NK-92 treated with Interleukin-12 subunit alpha and Interleukin-12 subunit beta, amount 100 ng/mL, for 24 hours (cell line): ENCODE measurements around the gene DHDDS.
"Not testable (repeated sequence)": the region's sequence is repeated elsewhere in the genome, so short reads cannot be mapped to it uniquely, and the experiment has no call there.

Experiments
- DNase-seq: peaks from one replicate; lab custom pipeline; 2025; lab: John Stamatoyannopoulos, UW

DHDDS gene, protein sequence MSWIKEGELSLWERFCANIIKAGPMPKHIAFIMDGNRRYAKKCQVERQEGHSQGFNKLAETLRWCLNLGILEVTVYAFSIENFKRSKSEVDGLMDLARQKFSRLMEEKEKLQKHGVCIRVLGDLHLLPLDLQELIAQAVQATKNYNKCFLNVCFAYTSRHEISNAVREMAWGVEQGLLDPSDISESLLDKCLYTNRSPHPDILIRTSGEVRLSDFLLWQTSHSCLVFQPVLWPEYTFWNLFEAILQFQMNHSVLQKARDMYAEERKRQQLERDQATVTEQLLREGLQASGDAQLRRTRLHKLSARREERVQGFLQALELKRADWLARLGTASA

DNA sequence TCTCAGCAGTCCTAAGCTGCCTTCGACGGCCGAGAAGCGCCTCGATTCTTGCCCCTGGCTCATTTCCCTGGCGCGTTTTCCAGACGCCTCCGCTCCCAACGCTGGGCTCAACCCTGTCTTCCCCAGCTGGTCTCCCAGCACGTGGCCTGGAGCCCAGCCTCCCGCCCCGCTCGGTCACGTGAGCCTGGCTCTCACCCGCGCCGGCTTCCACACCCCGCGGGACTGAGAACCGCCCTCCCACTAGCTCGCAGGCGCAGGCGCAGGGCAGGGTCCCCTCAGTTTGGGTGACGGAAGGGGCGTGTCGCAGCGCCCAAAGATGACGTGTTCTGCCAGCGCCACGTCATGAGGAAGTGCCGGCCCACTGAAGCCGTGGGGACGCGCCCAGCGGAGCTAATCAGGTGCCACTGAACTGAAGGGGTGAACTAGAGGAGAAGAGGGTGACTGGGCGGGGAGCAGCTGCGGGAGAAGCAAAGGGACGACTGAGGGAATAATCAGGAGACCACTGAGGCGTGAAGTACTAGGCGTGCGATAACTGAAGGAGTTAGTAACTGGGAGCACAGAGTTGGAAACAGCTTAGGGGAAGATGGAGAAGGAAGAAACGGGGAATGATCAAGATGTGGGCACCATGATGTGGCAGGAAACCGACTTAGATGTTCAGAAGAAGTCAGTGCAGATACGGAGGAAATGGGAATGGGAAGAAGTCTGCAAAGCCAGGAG lies at the start of gene DHDDS:
Gene DHDDS, plus strand, starts transcription at position 343 of the 717 bp plus-strand sequence. CDS start 625 bp downstream, outside the sequence.
- peak; percentile 98 for DNase-seq

DNA sequence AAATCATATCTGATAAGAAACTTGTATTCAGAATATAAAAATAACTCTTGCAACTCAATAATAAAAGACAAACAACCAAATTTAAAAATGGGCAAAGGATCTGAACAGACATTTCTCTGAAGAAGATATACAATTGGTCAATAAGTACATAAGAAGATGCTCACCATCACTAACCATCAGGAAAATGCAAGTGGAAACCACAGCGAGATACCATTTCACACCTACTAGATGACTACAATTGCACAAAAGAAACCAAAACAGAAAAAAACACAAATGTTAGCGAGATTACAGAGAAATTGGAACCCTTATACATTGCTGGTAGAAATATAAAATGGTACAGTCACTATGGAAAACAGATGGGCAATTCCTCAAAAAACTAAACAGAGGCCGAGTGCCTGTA lies 48.0 kb upstream of the DHDDS start:
- no peak for DNase-seq

DNA sequence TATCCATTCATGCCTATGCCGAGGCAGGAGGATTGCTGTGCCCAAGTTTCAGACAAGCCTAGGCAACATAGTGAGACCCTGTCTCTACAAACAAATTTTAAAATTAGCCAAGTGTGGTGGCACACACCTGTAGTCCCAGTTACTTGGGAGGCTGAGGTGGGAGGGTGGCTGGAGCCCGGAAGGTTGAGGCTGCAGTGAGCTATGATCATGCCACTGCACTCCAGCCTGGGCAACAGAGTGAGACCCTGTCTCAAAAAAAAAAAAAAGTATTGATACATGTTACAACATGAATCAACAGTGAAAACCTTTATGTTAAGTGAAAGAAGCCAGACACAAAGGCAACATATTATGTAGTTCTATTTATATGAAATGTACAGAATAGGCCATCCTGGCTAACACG lies 47.1 kb upstream of the DHDDS start:
- not testable (repeated sequence) for DNase-seq

DNA sequence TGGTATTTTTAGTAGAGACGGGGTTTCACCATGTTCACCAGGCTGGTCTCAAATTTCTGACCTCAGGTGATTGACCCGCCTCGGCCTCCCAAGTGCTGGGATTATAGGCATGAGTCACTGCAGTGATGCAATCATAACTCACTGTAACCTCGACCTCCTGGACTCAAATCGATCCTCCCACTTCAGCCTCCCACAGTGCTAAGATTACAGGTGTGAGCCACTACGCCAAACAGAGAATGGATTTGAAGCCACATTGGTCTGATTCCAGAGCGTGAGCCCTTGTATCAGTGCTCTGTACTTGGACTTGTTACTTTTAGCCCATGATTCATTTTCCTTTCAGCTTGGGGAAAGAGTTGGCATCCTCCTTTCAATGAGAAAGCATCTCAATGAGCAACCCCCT lies 44.7 kb upstream of the DHDDS start:
- DNase-seq = no peak

DNA sequence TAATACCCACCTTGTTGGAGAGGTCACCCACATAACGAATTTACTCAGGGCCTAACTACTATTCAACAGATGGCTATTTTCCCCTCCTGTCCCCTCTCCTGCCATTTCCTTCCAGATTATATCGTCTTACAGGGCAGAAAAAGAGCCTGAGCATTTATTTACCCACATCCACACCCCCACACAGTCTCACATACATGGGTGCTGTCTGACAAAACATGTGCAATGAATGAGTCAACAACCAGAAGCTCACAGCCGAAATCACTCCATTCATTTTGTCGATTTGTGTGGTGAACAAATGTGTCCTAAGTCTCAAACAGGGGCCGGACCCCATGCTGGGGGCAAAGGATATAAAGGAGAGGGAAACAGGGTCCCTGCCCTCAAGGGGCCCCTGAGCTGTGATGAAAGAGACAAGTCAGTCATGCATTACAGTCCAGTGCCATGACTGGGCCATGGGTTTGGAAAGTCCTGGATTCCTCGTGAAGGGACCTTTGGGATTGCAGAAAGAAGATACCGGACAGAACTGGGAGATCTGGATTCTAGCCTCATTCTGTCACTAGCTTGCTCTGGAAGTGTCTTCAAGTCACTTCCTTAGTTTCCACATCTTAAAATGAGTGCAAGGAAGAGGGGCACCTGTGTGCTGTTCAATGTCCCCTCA lies 43.2 kb upstream of the DHDDS start:
- DNase-seq = no peak

DNA sequence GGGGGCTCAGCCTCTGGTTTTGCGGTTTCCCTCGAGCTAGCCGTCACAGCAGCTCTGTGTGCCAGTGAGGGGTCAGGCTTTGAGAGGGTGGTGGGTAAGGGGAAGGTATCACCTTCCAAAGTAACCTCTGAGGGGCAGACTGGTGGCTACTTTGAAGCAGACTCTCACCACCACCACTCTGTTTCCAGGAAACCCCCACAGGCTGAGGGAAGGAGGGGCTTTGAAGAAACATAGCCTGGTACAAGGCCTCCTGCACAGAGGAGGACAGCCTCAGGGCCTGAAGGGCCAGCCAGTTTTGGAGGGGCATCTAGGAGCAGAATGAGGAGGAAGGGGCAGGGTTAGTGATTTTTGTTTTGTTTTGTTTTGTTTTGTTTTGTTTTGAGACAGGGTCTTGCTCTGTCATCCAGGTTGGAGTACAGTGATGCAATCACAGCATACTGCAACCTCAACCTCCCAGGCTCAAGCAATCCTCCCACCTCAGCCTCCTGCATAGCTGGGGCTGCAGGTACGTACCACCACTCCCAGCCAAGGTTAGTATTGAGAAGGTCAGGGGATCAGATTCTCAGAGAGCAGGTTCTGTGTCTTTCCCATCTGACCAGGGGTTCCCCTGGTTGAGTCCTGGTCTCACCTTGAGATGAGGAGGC lies 42.4 kb upstream of the DHDDS start:
- no peak for DNase-seq

DNA sequence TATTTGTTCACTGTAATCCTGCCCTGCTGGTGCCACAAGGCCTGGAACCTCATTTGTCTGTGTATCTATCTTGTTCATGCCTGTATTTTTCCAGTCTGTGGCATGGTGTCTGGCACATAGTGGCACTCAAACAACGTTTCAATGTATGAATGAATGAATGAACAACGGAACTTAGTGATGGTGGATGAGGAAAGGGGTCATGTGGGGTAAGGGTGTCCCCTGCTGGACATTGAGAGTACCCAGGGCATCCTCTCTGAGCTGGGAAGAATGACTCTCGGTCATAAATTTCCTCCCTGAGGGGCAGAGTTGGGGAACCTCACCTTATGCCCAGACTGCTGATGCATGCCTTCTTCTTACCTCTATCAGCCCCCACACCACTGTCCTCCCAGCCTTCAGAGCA lies 40.7 kb upstream of the DHDDS start:
- no peak for DNase-seq

DNA sequence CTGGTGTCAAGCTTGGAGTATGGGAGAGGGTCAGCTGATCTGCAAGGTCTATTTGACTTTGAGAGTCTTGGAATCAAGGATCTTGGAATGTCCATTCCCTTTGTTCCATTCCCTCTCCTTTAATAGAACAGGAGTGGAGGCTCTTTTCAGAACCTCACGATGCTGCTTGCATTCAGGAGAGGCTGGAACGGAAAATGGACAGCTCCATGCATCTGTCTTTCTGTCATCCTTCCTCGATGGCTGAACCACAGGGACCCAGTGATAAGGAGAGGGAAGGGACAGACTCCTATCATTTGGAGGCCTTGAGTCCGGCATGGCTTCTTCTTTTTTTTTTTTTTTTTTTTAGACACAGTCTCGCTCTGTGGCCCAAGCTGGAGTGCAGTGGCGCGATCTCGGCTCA lies 36.4 kb upstream of the DHDDS start:
- DNase-seq = no peak

DNA sequence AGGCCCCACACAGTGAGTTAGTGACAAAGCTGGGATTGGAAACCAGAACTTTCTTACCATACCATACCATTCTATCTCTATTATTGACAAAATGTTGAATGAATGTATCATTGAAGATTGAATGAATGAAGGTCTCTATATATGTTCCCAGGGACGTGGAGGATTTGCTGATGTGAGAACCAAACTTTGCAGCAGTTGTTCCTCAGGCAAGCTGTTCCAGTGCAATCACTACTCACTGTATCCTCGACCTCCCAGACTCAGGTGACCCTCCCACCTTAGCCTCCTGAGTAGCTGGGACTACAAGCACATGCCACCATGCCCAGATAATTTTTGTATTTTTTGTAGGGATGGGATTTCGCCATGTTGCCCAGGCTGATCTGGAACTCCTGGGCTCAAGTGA lies 33.1 kb upstream of the DHDDS start:
- DNase-seq = no peak

DNA sequence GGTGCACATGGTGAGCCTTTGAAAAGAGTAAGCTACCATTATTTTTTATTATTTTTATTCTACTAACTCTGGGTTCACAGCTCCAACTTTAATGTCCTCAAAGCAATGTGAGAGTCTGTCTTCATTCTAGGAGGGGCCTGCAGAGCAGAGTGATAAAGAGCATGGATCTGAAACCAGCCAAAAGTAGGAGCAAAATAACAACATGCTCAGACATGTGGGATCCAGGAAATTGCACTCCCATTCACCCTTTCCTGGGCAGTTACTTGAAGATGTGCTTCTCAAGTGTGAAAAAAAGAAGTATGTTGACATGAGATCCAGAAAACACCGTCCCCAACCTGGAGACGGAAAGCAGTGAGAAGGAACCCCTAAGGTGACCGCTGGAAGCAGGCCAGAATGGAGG lies 30.2 kb upstream of the DHDDS start:
- no peak for DNase-seq

DNA sequence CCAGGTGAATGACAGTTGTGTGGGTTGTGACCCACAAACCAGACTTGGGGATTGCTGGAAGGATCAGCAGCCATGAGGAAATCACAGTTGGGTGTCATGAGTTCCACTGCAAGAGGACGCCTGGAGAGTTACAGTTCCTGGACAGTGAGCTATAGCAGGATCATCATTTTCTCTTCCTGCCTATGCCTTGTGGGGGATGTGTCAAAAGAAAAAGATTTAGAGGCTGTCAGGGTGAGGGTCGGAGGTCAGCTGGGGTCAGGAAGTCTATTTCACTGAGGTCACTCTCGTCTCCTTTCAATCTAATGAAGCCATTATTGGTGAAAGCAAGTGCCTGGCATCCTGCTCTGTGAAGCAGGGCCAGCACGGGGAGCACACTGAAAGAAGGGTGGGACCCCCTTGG lies 28.5 kb upstream of the DHDDS start:
- no peak for DNase-seq

DNA sequence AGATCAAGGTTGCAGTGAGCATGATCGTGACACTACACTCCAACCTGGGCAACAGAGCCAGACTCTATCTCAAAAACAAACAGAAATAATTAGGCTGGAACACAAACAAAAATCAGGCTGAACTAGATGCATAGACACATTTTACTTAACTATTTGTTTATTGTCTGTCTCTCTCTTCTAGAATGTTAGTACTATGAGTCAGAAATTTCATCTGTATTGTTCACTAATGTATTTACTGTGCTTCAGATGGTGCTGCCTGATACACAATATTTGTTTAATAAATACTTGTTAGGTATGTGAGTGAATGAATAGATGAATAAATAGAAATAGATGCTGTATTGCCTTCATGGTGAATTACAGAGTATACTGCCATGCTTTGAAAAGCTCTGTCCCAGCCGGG lies 27.5 kb upstream of the DHDDS start:
- no peak for DNase-seq

DNA sequence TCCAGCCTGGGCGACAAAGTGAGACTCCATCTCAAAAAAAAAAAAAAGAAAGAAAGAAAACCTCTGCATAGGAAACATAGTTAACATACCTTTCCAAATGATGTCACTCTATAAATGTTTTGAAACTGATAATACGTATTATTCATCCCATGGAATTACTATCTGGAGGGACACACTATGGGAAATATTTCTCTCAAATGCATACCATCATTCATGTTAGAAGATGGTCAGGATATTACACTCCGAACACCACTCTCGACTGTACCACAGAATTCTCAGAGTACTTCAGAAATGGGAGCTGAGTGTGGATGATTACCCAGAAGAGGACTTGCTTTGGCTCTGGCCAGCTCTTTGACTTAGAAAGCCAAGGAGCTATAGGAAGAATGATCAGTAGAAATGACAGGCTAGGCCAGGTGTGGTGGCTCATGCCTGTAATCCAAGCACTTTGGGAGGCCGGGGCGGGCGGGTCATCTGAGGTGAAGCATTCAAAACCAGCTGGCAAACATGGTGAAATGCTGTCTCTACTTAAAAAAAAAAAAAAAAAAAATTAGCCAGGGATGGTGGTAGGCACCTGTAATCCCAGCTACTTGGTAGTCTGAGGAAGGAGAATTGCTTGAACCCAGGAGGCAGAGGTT lies 26.7 kb upstream of the DHDDS start:
- no peak for DNase-seq

DNA sequence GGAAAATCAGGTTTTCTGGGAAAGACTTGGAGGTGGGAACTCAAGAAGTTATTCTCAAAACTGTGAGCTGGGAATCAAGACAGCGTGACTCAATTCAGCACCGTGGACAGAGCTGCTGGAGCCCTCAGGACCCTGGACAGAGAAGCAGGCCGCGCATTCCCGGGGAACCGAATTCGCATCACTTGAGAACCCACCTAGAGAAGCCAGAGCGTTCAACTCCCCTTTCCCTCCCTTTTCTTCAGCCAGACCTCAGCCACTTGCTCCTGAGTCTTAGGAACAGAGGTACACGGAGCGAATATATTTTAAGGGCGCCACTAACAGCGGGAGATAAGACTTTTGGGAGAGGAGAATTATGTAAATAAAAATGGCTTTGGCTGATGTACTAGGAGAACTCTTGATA lies 23.5 kb upstream of the DHDDS start:
- no peak for DNase-seq

DNA sequence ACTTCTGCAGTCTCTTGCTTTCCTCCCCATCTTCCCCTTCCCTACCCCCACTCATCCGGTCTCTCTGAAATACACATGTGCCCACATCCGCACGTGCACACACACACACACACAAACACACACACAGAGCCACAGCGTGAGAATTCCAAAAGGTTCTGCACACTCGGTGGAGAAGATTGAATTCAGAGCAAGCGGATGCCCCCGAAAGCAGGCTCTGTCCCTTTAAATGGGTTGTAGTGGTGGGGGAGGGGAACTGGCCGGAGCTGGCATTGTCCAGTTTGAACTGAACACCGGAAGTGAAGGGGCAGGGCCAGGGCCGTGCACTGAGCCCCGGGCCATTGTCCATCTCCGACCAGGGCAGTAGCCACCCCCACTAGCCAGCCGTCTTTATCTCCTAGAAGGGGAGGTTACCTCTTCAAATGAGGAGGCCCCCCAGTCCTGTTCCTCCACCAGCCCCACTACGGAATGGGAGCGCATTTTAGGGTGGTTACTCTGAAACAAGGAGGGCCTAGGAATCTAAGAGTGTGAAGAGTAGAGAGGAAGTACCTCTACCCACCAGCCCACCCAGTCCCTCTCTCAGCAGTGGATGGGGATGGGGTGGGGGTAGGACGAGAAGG lies 22.8 kb upstream of the DHDDS start:
- no peak for DNase-seq

DNA sequence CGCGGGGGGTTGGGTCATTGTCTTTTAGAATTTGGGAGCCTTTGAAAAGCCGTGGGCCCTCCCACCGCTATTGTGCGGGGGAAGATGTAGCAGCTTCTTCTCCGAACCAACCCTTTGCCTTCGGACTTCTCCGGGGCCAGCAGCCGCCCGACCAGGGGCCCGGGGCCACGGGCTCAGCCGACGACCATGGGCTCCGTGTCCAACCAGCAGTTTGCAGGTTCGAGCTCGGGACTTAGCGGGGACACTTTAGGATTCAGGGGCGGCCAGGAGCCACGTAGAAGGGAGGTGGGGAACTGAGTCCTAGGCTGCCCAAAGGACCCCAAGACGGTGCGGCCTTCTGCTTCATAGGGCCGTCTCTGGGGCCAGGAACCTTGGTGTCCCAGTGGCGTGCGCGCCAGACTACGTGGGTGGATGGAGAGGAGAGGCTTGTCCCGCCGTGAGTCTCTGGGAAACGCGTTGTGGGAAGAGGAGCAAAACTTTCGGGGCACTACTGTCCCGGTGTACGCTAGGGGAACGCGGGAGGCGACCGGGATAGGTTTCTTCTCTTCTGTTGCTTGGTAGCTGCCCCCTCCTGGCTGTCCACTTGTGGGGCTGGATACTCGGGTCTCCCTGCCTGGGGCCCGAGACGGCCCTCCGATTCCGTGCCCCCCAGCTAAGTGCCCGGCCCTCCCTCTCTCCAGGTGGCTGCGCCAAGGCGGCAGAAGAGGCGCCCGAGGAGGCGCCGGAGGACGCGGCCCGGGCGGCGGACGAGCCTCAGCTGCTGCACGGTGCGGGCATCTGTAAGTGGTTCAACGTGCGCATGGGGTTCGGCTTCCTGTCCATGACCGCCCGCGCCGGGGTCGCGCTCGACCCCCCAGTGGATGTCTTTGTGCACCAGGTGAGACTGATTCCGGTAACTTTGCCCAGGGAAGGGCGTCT lies 21.2 kb upstream of the DHDDS start, which contains the start of gene LIN28A:
Gene LIN28A, plus strand, starts transcription at position 112 of the 918 bp plus-strand sequence. Its CDS starts 75 bp downstream, at position 187.
- DNase-seq = no peak

DNA sequence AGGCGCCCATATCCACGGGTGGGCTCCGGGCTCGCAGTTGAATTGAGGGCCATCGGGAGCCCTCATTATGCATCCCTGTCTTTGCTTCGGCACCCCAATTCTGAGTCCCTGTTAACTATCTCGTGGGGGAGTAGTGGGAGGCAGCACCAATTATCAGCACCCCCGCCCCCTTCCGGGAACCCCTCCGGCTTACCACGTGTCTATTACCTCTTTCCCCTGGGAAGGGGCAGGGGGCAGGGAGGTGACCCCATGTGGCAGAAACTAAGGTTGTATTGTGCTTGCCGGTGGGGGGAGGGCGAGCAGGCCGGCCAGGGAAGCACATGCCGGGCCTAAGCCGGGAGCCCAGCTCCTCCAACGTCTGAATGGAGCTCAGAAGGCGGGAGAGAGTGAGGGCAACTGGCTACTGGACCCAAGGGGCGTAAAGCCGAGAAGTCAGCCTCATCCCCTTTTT lies 20.5 kb upstream of the DHDDS start:
- DNase-seq = no peak

DNA sequence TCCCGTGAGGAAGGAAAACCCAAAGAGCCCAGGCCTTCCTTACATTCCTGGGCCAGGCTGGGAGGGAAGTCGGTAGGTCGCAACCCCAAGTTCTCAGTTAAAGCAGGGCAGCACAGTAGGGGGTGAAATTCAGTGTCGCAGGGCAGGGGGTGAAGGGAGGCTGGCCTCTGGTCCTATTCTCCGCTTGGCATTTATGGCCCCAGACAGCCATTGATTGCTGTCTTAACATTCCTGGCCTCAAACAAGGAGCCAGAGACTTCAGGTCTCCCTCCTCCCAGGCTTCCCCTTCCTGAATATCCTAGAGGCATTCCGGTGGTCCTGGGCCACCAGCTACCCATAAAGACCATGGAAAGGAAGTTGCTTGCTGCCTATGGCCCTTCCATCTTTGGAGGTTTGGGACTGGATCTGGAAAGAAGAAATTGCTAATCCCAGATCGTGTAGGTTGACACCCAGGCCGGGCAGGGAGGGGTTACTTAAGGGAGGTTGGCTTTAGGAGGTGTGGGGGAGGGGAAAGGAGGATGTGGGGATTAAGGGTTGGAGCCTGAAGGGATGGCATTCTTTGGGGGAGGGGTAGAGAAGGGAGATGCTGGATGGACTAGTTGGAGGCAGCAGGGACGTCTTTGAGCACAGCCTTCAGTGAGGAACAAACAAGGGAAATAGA lies 19.8 kb upstream of the DHDDS start:
- no peak for DNase-seq

DNA sequence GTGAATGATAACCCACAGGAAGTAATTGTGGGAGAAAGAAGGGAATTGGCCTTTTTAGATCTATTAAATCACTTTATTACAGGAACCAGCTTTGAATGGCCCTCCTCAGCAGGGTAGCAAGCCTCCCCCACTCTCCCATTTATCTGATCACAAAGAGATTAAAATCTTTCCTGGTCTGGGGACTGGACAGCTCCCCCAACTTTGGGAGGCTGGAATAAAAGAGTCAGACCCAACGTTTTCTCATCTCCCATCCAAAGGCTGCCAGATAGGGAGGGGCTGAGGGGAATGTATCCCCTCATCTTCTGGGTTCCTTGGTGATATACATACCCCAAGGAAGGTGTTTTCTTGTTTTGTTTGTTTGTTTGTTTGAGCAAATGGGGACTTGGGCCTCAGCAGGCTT lies 19.1 kb upstream of the DHDDS start:
- DNase-seq = no peak
